ENCODE data around the gene NCOA1. TPM values are rescaled to one million over a fixed set of nuclear protein-coding genes. Genes with fewer than 3 reads are reported as not detected.
A peak's percentile ranks its signal among the peaks of the same experiment; 100 is the strongest.
"Not testable (repeated sequence)": the region's sequence is repeated elsewhere in the genome, so short reads cannot be mapped to it uniquely, and the experiment has no call there.

Gene NCOA1
- polyA plus RNA-seq, 12 donors, result 88.8 to 465 (median 116) TPM

DNA sequence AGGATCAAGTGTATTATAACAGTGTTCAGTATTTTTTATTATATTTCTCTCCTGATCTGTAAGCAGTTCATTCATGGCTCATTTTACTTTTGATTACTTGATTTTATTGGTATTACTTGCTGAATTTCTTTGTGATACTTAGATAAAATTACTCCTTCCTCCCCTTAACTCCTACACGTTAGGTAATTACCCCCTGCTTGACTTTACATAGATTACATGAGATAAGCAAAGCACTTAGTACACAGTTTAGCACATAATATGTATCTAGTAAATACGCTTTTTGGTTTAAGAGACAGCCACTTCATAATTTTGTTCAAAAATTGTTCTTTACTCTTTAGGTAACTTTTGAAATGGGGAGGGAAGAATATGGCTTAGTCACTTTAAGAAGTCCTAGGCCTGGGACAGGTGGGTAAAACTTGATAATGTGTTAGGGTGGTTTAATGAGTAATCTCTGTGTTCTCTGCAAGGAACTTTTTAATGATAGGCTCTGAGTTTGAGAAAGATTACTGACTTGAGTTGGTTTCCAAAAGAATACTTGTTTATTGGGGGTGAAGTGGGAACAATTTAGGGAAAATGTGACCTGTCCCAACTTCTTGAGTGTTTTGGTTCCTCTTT is 80.9 kb downstream of the NCOA1 start:
- no peak for DNase-seq

GRCh38 chr2:24576146-24576545 is 85.1 kb downstream of the NCOA1 start:
- DNase-seq, result no peak

DNA sequence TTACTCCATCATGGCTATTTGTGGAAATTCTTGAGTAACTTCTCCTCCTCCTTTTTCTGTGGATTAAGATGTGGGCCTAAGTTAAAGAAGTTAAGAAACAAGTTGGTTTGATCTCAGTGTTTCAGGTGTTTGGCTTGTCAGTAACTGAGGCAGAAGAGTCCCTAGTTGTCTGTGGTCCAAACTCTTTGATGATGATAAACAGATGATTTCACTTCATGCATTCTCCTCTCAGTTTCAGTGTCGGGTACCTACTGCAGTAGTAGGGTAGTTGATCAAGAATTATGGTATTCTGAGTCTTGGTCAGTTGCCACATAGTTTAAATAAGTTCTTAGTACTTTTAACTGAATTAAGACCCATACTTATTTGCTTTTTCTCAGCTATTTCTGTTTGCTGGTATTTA is 85.6 kb downstream of the NCOA1 start:
- DNase-seq, result no peak

- DNase-seq, result no peak
These were observed 86.4 kb downstream of the NCOA1 start for GRCh38 chr2:24577481-24577880.

DNA sequence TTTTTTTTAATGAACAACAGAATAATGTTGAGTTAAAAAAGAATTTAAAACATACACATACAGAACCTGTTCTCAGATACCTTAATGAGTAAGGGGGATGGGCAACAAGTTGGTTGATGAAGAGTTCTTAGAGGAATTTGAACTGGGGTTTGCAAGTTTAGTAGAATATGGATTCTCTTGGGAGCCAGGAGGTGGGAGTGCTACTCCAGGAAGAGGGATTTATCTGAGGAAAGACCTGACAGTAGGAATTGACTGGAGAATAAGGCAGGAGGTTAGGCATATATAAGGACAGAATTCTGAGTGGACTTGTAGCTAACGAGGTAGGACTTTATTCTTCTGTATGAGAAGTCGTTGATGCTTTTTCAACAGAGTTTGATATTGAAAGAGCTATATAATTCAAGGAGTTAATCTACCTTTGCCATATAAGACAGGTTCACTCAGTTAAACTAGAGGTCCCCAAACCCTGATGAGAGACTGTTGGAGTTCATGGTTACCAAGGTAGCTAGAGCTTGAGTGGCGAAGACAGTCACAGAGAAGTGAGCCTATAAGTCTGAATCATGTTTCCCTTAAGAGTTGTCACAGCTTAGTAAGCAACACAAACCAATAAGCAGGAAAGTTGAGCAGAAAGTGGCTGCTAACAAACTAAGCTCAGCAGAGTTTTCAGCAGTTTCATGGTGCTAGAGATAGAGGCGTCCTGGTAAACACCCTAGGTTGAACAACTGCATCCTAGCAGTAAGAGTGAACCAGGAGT is 88.2 kb downstream of the NCOA1 start:
- DNase-seq, result no peak

DNA sequence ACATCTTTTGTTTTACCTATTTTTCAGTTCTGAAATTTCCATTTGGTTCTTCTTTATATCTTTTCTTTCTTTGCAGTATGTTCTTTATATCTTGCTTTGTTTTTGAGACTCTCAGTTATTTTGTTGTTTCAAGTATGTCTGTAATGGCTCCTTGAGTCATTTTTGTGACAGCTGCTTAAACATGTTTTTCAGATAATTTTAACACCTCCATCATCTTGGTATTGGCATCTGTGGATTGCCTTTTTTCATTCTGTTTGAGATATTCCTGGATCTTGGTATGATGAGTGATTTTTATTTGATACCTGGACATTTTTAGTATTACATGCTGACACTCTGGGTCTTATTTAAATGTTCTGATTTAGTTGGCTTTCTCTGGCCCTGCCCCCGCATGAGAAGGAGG is 89.5 kb downstream of the NCOA1 start:
- DNase-seq, result no peak

DNA sequence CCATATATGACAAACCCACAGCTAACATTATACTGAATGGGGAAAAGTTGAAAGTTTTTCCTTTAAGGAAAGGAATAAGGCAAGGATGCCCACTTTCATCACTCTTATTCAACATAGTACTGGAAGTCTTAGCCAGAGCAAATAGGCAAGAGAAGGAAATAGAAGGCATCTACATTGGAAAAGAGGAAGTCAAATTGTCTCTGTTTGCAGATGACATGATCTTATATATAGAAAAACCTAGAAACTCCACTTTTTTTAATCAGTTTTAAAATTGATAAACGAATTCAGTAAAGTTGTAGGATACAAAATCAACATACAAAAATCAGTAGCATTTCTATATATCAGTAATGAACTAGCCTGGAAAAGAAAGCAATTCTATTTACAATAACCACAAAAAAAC is 90.9 kb downstream of the NCOA1 start:
- not testable (repeated sequence) for DNase-seq

GRCh38 chr2:24586955-24587354 is 95.9 kb downstream of the NCOA1 start:
- no peak for DNase-seq

- no peak for DNase-seq
These were observed 97.2 kb downstream of the NCOA1 start for GRCh38 chr2:24588294-24588693.

GRCh38 chr2:24592441-24593100 is 101.5 kb downstream of the NCOA1 start:
- no peak for DNase-seq

- no peak for DNase-seq
These were observed 103.2 kb downstream of the NCOA1 start for GRCh38 chr2:24594283-24594682.

DNA sequence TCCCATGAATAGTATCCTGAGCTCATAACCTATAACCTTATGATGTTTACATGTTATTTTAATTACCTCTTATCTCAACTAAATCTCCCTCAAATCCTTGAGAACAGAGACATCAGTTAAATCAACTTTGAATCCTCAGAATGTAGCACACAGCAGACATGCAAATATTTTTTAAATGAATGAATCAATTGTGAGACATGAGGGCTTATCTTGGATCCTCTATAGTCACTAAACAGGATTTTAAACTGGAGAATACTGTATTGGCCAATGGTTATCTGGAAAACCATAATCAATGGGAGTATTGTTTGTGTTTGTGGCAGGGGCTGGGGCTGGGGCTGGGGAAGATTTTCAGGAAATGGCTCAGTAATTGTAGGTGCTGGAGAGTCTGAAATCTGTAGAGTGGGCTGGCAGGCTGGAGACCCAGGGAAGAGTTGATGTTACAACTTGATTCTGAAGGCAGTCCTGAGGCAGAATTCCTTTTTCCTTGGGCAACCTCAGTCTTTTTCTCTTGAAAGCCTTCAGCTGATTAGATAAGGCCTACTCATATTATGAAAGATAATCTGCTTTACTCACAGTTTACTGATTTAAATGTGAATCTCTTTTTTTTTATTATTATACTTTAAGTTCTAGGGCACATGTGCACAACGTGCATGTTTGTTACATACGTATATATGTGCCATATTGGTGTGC is 106.3 kb downstream of the NCOA1 start:
- no peak for DNase-seq

DNA sequence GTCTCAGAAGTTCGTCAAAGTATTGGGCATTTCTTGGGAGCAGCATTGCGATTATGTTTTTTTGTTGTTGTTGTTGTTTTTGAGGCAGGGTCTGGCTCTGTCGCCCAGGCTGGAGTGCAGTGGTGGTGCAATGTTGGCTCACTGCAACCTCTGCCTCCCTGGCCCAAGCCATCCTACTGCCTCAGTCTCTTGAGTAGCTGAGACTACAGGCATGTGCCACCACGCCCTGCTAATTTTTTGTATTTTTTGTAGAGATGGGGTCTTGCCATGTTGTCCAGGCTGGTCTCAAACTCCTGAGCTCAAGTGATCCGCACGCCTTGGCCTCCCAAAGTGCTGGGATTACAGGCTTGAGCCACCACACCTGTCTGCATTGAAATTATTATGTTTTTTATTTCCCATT is 109.1 kb downstream of the NCOA1 start:
- not testable (repeated sequence) for DNase-seq

- DNase-seq, result no peak
These were observed 120.6 kb downstream of the NCOA1 start for GRCh38 chr2:24611631-24612030.

DNA sequence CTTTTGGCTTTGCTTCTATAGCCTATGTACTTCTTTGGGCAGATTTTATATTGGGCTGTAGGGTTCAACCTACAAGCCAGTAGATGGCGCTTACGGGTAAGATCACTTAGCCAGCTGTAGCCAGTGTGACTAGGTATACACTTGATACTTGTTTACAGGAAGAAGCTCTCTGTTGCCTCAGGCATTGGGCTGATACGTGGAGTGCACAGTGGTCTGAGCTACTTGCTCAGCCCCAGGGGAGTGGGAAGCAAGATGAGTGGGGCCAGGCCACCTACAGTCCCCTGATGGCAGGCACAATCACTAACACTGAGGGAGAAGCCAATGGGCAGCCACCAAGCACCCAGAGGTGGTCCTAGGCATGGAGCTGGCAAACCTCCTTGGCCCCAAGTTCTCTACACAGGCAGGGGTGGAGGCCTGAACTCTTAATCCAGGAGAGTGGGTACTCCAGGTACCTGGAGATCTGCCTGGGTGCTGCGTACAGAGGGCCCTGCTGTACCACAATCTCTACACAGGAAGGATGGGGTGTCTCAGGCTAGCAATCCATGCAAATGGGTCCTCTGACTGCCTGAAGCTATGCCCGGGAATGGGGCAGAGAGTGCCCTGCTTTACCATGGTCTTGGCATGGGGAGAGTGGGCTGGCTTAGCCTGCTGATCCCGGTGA is 122.2 kb downstream of the NCOA1 start:
- no peak for DNase-seq

DNA sequence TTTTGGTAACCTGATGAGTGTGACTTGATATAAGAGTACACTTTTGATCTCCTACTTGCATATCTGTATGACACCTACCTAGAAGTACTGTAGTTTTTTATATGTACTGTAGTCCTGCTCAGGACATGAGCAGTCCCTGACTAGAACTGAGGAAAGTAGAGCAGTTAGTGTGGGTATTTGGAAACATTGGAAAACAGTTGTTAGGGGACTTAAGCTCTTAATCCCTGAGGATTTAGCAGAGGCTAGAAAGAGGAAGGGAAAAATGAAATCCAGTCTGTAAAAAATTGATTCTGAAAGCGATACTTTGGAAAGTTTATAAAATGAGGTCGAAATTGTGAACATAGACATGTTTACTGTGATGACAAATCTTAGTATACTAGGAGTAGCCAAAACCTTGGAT is 125.6 kb downstream of the NCOA1 start:
- DNase-seq, result peak; percentile 16

DNA sequence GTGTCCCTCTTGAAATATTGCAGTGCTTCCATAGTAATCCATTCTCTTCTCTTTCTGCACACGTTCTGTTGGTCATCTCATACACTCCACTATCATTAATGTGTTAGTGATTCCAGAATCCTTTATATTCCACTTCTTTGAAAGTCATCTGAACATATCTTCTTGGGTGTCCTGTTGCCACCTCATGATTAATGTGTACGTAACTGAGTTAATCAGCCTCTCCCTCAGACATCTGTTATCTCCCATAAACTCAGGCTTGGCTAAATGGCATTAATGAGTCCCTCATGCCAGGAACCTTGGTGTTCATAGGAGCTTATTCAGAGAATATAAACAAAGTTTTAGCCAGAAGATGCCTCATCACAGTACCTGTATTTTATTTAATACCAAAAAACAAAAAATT is 126.4 kb downstream of the NCOA1 start:
- DNase-seq, result no peak

GRCh38 chr2:24618144-24618543 is 127.1 kb downstream of the NCOA1 start:
- DNase-seq, result peak; percentile 20

- no peak for DNase-seq
These were observed 127.6 kb downstream of the NCOA1 start for GRCh38 chr2:24618680-24619079.

DNA sequence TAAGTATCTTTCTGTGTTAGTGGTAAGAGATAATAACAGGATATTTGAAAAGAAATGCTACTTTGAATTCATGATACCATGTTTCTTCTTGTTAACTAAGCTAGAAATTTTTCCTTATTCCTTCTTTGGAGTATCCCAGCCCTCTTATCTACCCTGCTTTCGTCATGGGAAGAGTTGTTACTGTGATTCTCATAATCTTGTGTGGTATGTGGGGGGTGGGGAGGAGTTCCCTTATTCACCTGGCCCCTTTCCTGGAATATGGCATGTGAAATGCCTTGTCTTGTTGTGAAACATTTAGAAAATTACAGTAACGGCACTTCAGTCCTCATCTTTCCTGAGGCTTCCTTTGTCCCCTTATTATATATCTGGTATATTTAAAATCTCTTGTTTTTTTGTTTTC is 129.9 kb downstream of the NCOA1 start:
- no peak for DNase-seq

DNA sequence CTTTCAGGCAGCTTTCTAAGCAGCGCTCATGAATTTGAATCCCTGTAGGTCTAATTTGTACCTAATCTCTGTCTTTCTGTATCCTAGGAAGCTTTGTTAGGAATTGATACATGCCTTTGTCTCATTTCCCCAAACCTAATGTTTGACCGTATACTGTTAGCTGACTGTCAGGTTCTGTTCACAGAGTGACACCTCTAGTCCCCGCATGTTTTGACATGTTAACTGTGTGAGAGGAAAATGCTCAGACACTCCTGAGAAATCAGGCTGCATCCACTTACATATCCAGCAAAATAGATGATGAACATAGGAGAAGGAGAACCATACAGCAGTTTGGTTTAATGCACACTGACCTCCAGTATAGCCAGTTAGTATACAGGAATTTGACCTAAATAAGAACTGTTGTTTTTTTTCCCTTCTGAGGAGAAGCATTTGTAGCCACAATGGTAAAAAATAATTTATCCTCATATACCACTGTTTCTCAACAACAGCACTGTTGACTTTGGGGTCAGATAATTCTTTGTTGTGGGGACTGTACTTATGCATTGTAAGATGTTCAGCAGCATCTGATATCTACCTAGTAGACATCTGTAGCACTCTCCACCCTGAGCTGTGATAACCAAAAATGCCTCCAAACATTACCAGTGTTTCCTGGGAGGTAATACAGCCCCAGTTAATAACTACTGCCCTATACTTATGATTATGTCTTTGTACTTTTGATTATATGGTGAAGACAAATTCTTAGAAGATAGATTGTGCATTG is 130.9 kb downstream of the NCOA1 start:
- no peak for DNase-seq
